ENCODE measurements around the gene NEK7.
"Not testable (repeated sequence)": the region's sequence is repeated elsewhere in the genome, so short reads cannot be mapped to it uniquely, and the experiment has no call there.

Gene NEK7

GRCh38 chr1:198300451-198300850, 143.7 kb downstream of the NEK7 start:
- DNase-seq = no peak

- DNase-seq = no peak
Measured at GRCh38 chr1:198304431-198304830, 147.6 kb downstream of the NEK7 start.

GRCh38 chr1:198314817-198315216, 158.0 kb downstream of the NEK7 start:
- not testable (repeated sequence) for DNase-seq

- DNase-seq = not testable (repeated sequence)
Measured at GRCh38 chr1:198315331-198315730, 158.5 kb downstream of the NEK7 start.

GRCh38 chr1:198316546-198317100, 159.8 kb downstream of the NEK7 start:
- DNase-seq = no peak

- no peak for DNase-seq
Measured at GRCh38 chr1:198318085-198318484, 161.3 kb downstream of the NEK7 start.

- no peak for DNase-seq
Measured at GRCh38 chr1:198320759-198321158, 164.0 kb downstream of the NEK7 start.

- DNase-seq = no peak
Measured at GRCh38 chr1:198326232-198326631, 169.4 kb downstream of the NEK7 start.

GRCh38 chr1:198326915-198327314, 170.1 kb downstream of the NEK7 start:
- DNase-seq = no peak

GRCh38 chr1:198328458-198329032, 171.7 kb downstream of the NEK7 start:
- no peak for DNase-seq

GRCh38 chr1:198330982-198331615, 174.3 kb downstream of the NEK7 start:
- DNase-seq = no peak

GRCh38 chr1:198333744-198334143, 176.9 kb downstream of the NEK7 start:
- DNase-seq = no peak

- no peak for DNase-seq
Measured at GRCh38 chr1:198335663-198336062, 178.9 kb downstream of the NEK7 start.

- DNase-seq = no peak
Measured at GRCh38 chr1:198337886-198338285, 181.1 kb downstream of the NEK7 start.

- DNase-seq = no peak
Measured at GRCh38 chr1:198340139-198340538, 183.3 kb downstream of the NEK7 start.

GRCh38 chr1:198346178-198346577, 189.4 kb downstream of the NEK7 start:
- no peak for DNase-seq

GRCh38 chr1:198350456-198350855, 193.7 kb downstream of the NEK7 start:
- no peak for DNase-seq

- DNase-seq = no peak
Measured at GRCh38 chr1:198352975-198353695, 196.3 kb downstream of the NEK7 start.

- DNase-seq = no peak
Measured at GRCh38 chr1:198357937-198358336, 201.1 kb downstream of the NEK7 start.

GRCh38 chr1:198359024-198359653, 202.3 kb downstream of the NEK7 start:
- DNase-seq = no peak

GRCh38 chr1:198360208-198360729, 203.5 kb downstream of the NEK7 start:
- no peak for DNase-seq

GRCh38 chr1:198361237-198361767, 204.5 kb downstream of the NEK7 start:
- no peak for DNase-seq

GRCh38 chr1:198363625-198364151, 206.9 kb downstream of the NEK7 start:
- DNase-seq = no peak

Data from midbrain (tissue), 1 donor.